A673 (cell line): ENCODE data around the gene MLEC. TPM values are rescaled to one million over a fixed set of nuclear protein-coding genes. Genes with fewer than 3 reads are reported as not detected.
A peak's percentile ranks its signal among the peaks of the same experiment; 100 is the strongest.
"Not testable (repeated sequence)": the region's sequence is repeated elsewhere in the genome, so short reads cannot be mapped to it uniquely, and the experiment has no call there.

Experiments
- BruUV-seq: library from RNA; stranded (reverse); fragments of 400-500 nt; replicated peaks from 2 replicates; lab custom pipeline; 2021; lab: Mats Ljungman, UMichigan
- CTCF ChIA-PET: fragments of 300-600 bp; sonication (Branson Sonifier 250); formaldehyde crosslinking; loops from one replicate; lab custom pipeline; 2022; ENCODE audit warnings: antibody characterized with exemption; lab: Charles Lee
- POLR2A ChIA-PET: fragments of 300-600 bp; sonication (Branson Sonifier 250); formaldehyde crosslinking; loops from one replicate; lab custom pipeline; 2022; ENCODE audit warnings: antibody characterized with exemption; ENCODE audit not compliant: low non-redundant PET; lab: Charles Lee
- DNase-seq: peaks from one replicate; pipeline ENCODE4 v3.0.0-alpha.2; 2015; ENCODE audit warnings: low spot score
- H3K27ac ChIP-seq: fragments of 200-600 bp; sonication (generic); 2 replicates; pipeline ENCODE4 v1.5.1; 2016; ENCODE audit warnings: mixed run types, low read depth, mild to moderate bottlenecking, mixed read lengths, antibody characterized with exemption, low read length; ENCODE audit not compliant: poor library complexity, severe bottlenecking
- H3K27me3 ChIP-seq: fragments of 200-600 bp; sonication (generic); replicated peaks from 2 replicates; pipeline ENCODE4 v1.6.1; 2017; ENCODE audit warnings: mixed run types, low read depth, mild to moderate bottlenecking, mixed read lengths, antibody characterized with exemption, low read length; ENCODE audit not compliant: insufficient read depth, poor library complexity
- H3K36me3 ChIP-seq: fragments of 200-600 bp; sonication (generic); 2 replicates; pipeline ENCODE4 v1.6.1; 2016; ENCODE audit warnings: mixed run types, mild to moderate bottlenecking, mixed read lengths, antibody characterized with exemption, low read length; ENCODE audit not compliant: insufficient read depth, poor library complexity, severe bottlenecking
- H3K4me1 ChIP-seq: fragments of 200-600 bp; sonication (generic); 2 replicates; pipeline ENCODE4 v1.6.1; 2017; ENCODE audit warnings: mixed run types, mild to moderate bottlenecking, mixed read lengths, antibody characterized with exemption, low read length; ENCODE audit not compliant: insufficient read depth, poor library complexity, severe bottlenecking
- H3K4me3 ChIP-seq: fragments of 200-600 bp; sonication (generic); 2 replicates; pipeline ENCODE4 v1.5.1; 2016; ENCODE audit warnings: low read depth, mixed run types, mild to moderate bottlenecking, mixed read lengths, low read length; ENCODE audit not compliant: poor library complexity, severe bottlenecking
- H3K9me3 ChIP-seq: fragments of 200-600 bp; sonication (generic); 2 replicates; pipeline ENCODE4 v1.6.1; 2016; ENCODE audit warnings: mixed run types, low read depth, mild to moderate bottlenecking, mixed read lengths, antibody characterized with exemption, low read length; ENCODE audit not compliant: poor library complexity, severe bottlenecking
- EZH2 ChIP-seq: fragments of 200-600 bp; sonication (generic); IDR thresholded peaks from 2 replicates; pipeline ENCODE4 v1.6.1; 2017; ENCODE audit warnings: borderline replicate concordance, low read depth, mild to moderate bottlenecking, mixed read lengths, antibody characterized with exemption, low read length; ENCODE audit not compliant: poor library complexity, severe bottlenecking
- intact Hi-C: fragments of 100-400 bp; cut with micrococcal nuclease; formaldehyde crosslinking; loops from one replicate; pipeline ENCODE4 v1.10.0; 2022; ENCODE audit not compliant: unreplicated experiment
- total RNA-seq: library from RNA; stranded (reverse); gene quantifications from 2 replicates; pipeline ENCODE4 v1.2.3, GENCODE V29; 2021
- TF ChIP-seq, protein P1 (sequence below): fragments of 300-800, 200-600 bp; sonication (generic); conservative IDR thresholded peaks from 2 replicates; pipeline ENCODE4 v1.5.1; 2017; ENCODE audit warnings: low read depth, mild to moderate bottlenecking, antibody characterized with exemption, low read length, moderate library complexity, mixed read lengths

The MLEC gene
- total RNA-seq, 1 experiment from 2014 or later = 176 TPM

DNA sequence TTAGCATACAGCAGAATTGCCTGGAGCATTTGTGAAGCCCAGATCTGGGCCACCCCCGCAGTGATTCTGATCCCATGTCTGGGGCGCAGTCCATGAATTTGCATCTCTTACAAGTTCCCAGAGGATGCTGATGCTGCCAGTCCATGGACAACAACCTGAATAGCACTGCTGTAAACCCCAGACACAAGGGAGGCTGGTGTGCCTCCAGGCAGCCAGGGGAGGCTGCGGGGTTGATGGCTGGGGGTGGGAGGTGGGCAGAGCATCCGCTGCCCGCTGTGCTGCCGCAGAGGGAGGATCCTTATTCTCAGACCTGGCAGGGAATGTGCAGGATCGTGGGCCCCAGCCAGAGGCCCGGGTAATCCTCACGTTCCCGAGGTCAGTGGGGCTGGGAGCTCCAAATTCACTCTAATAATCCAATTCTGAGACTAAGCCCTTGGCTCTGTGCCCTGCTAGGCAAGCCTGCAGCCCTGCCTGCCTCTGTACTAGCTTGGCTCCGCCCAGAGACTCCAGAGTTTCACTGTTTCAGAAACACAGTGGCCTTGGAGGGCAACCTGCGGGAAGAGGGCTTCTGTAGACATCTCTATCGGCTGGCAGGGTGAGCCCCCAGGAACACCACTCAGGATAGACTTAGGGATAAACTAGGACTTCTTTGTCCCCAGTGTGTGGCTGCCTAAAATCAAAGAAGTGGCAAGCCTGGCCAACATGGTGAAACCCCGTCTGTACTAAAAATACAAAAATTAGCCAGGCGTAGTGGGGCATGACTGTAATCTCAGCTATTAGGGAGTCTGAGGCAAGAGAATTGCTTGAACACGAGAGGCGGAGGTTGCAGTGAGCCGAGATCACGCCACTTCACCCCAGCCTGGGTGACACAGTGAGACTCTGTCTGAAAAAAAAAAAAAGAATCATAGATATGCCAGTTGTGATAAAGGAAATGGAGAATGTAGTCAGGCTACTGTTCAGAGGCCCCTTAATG lies 17.8 kb upstream of the MLEC start:
- Histone ChIP-seq H3K9me3 (no peaks in the 10 kb centered on the region), H3K36me3 (no peaks in the 10 kb centered on the region), H3K27ac (peak overlapping the region; percentile 63), H3K4me1 (peaks cover 15% of the 10 kb centered on the region), H3K4me3 (no peak overlapping the region), H3K27me3 (no peaks in the 10 kb centered on the region)
- ChIA-PET POLR2A (interaction anchor here (0.5 kb wide), 1 partner anchor 424 kb away, joined by 13 read pairs; no protein-coding TSS in a partner anchor), CTCF (interaction anchor here (0.6 to 1.3 kb wide), 2 partner anchors 22 to 223 kb away, joined by 3 to 5 read pairs; no protein-coding TSS in a partner anchor)
- peak; percentile 88 for DNase-seq
- TF ChIP-seq EZH2 = no peak
- TF ChIP-seq, protein P1, sequence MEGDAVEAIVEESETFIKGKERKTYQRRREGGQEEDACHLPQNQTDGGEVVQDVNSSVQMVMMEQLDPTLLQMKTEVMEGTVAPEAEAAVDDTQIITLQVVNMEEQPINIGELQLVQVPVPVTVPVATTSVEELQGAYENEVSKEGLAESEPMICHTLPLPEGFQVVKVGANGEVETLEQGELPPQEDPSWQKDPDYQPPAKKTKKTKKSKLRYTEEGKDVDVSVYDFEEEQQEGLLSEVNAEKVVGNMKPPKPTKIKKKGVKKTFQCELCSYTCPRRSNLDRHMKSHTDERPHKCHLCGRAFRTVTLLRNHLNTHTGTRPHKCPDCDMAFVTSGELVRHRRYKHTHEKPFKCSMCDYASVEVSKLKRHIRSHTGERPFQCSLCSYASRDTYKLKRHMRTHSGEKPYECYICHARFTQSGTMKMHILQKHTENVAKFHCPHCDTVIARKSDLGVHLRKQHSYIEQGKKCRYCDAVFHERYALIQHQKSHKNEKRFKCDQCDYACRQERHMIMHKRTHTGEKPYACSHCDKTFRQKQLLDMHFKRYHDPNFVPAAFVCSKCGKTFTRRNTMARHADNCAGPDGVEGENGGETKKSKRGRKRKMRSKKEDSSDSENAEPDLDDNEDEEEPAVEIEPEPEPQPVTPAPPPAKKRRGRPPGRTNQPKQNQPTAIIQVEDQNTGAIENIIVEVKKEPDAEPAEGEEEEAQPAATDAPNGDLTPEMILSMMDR = no peak
- no TSS peak for BruUV-seq
- intact Hi-C loops = no loop called here

DNA sequence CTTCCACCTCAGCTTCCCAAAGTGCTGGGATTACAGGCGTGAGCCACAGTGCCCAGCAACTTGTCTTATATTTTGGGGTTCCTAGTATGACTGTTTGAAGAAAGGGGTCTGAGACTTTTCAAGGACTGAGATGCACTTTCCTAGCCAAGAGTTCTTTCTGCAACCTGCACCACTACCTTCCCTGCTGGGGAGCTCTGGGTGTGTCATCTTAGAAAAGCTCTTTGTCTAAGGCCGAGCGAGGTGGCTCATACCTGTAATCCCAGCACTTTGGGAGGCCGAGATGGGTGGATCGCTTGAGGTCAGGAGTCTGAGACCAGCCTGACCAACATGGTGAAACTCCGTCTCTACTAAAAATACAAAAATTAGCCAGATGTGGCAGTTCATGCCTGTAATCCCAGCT lies 16.7 kb upstream of the MLEC start:
- H3K9me3 ChIP-seq, H3K27me3 ChIP-seq, DNase-seq, H3K4me3 ChIP-seq, H3K27ac ChIP-seq, CTCF ChIA-PET, intact Hi-C loops, H3K36me3 ChIP-seq, BruUV-seq, POLR2A ChIA-PET: not testable (repeated sequence)
- H3K4me1 ChIP-seq = peaks cover 15% of the 10 kb centered on the region

DNA sequence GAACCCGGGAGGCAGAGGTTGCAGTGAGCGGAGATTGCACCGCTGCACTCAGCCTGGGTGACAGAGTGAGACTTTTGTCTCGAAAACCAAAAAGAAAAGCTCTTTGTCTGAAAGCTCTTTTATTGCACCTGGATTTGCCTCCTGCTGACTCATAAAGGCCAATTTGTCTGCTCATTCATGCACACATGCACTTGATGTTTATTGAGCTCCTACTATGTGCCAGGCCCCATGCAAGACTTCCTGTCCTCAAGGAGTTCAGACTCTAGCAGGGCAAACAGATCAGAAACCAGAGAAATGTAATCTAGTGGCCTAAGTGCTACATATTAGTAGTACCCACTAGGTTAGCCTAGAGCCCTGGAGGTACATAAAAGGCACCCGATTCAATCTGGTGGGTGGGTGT lies 16.3 kb upstream of the MLEC start:
- intact Hi-C loops = no loop called here
- CTCF ChIA-PET = no interaction called here
- Histone ChIP-seq H3K9me3 (no peaks in the 10 kb centered on the region), H3K36me3 (no peaks in the 10 kb centered on the region), H3K4me1 (peaks cover 15% of the 10 kb centered on the region), H3K4me3 (no peak overlapping the region), H3K27me3 (no peaks in the 10 kb centered on the region), H3K27ac (no peak overlapping the region)
- no peak for DNase-seq
- BruUV-seq = no TSS peak
- POLR2A ChIA-PET = no interaction called here
- TF ChIP-seq, protein P1 = no peak
- no peak for TF ChIP-seq EZH2
